ENCODE measurements around the gene TMLHE.
"Not testable (repeated sequence)": the region's sequence is repeated elsewhere in the genome, so short reads cannot be mapped to it uniquely, and the experiment has no call there.

- not testable (repeated sequence) for TF ChIP-seq CTCF, POLR2A, POLR2AphosphoS5, EP300 (IDR thresholded peaks at IDR 0.05)
These were observed 7.4 kb upstream of the TMLHE start for GRCh38 chrX:155620110-155620509.
